HG03565 (cell line): Measurements from ENCODE around the gene POLR1D.
A peak's percentile ranks its signal among the peaks of the same experiment; 100 is the strongest.

Experiments
- ATAC-seq: cut with Tn5 transposase; IDR thresholded peaks from one replicate; pipeline ENCODE4 v1.9.1; 2021; ENCODE audit warnings: mild to moderate bottlenecking, moderate library complexity; ENCODE audit not compliant: unreplicated experiment

Gene POLR1D

GRCh38 chr13:27621366-27622101 lies at the start of gene POLR1D:
TSS of gene POLR1D (plus strand) at chr13:27621892. CDS start at chr13:27621984, 92 bp downstream.
- peak; percentile 57 for ATAC-seq

GRCh38 chr13:27572234-27572901 lies 49.3 kb upstream of the POLR1D start:
- no peak for ATAC-seq

- ATAC-seq: no peak
These were observed 48.4 kb upstream of the POLR1D start for GRCh38 chr13:27573265-27573664.

GRCh38 chr13:27574661-27575060 lies 47.0 kb upstream of the POLR1D start:
- ATAC-seq: no peak

- no peak for ATAC-seq
These were observed 43.3 kb upstream of the POLR1D start for GRCh38 chr13:27578121-27579030.

GRCh38 chr13:27583645-27584044 lies 38.0 kb upstream of the POLR1D start:
- no peak for ATAC-seq

- no peak for ATAC-seq
These were observed 34.5 kb upstream of the POLR1D start for GRCh38 chr13:27587095-27587746.

- no peak for ATAC-seq
These were observed 33.3 kb upstream of the POLR1D start for GRCh38 chr13:27588405-27588804.

- ATAC-seq: no peak
These were observed 28.8 kb upstream of the POLR1D start for GRCh38 chr13:27592865-27593264.

GRCh38 chr13:27593267-27593666 lies 28.4 kb upstream of the POLR1D start:
- ATAC-seq: no peak

- ATAC-seq: no peak
These were observed 26.5 kb upstream of the POLR1D start for GRCh38 chr13:27595055-27595811.

- no peak for ATAC-seq
These were observed 22.6 kb upstream of the POLR1D start for GRCh38 chr13:27599096-27599495.

GRCh38 chr13:27599845-27600553 lies 21.7 kb upstream of the POLR1D start:
- no peak for ATAC-seq

GRCh38 chr13:27600711-27601110 lies 21.0 kb upstream of the POLR1D start:
- ATAC-seq: no peak

GRCh38 chr13:27601208-27601607 lies 20.5 kb upstream of the POLR1D start:
- ATAC-seq: no peak

- no peak for ATAC-seq
These were observed 19.9 kb upstream of the POLR1D start for GRCh38 chr13:27601803-27602202.

- peak; percentile 42 for ATAC-seq
These were observed 16.6 kb upstream of the POLR1D start for GRCh38 chr13:27605099-27605498.

- peak; percentile 11 for ATAC-seq
These were observed 16.0 kb upstream of the POLR1D start for GRCh38 chr13:27605610-27606200.

- ATAC-seq: no peak
These were observed 14.6 kb upstream of the POLR1D start for GRCh38 chr13:27607125-27607524.
